Mammary epithelial cell (primary cell): ENCODE data around the gene CES5A.

Experiments
- EZH2 ChIP-seq: IDR thresholded peaks from 2 replicates; pipeline ENCODE4 v1.6.1; 2012; ENCODE audit warnings: low read length, inconsistent platforms, borderline replicate concordance
- TF ChIP-seq, protein P1 (sequence below), 2 donors: IDR thresholded peaks in 1 of 2; conservative IDR thresholded peaks in 1 of 2; 2 replicates each; pipeline ENCODE4 v1.5.1; 2011 to 2012; ENCODE audit warnings: inconsistent platforms in 2 of 2, low read length in 2 of 2, mild to moderate bottlenecking in 2 of 2, control low read depth in 1 of 2, low read depth in 1 of 2; ENCODE audit not compliant: insufficient read depth in 1 of 2; ENCODE audit errors: extremely low read depth in 1 of 2

DNA sequence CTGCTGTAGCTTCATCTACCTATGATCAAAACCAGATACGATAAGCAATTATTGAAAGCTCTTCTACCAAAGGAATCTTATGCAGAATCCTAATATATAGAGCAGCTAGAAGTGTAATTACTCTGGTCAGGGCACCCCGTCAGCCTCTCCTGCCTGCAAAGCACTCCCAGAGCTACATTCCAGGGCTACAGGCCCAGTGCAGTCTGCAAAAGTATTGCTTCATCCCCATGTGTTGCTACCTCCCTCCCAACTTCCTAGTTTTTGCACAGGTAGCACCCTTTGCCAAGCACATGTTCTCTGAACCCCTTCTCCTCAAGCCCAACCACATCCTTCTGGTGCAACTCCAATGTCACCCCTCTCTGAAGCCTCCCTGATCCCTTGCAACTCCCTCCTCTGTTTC is 7.0 kb downstream of the CES5A start:
- TF ChIP-seq EZH2: no peak
- TF ChIP-seq, protein P1, sequence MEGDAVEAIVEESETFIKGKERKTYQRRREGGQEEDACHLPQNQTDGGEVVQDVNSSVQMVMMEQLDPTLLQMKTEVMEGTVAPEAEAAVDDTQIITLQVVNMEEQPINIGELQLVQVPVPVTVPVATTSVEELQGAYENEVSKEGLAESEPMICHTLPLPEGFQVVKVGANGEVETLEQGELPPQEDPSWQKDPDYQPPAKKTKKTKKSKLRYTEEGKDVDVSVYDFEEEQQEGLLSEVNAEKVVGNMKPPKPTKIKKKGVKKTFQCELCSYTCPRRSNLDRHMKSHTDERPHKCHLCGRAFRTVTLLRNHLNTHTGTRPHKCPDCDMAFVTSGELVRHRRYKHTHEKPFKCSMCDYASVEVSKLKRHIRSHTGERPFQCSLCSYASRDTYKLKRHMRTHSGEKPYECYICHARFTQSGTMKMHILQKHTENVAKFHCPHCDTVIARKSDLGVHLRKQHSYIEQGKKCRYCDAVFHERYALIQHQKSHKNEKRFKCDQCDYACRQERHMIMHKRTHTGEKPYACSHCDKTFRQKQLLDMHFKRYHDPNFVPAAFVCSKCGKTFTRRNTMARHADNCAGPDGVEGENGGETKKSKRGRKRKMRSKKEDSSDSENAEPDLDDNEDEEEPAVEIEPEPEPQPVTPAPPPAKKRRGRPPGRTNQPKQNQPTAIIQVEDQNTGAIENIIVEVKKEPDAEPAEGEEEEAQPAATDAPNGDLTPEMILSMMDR (conservative IDR thresholded peaks at IDR 0.05 in 1 of 2, IDR thresholded peaks at IDR 0.05 in 1 of 2; ENCODE audit: extremely low read depth in 1 of 2, insufficient read depth in 1 of 2, low read depth in 1 of 2, low read length in 2 of 2): no peak
